Tibial nerve (tissue), 4 donors: ENCODE measurements around the gene SWAP70.

ENCODE experiments used
- EP300 ChIP-seq, 2 donors: sonication (generic); formaldehyde crosslinking; IDR thresholded peaks; one replicate each; pipeline ENCODE4 v1.6.1; 2017; ENCODE audit warnings: antibody characterized with exemption in 2 of 2, mild to moderate bottlenecking in 1 of 2
- POLR2A ChIP-seq, 2 donors: fragments of 450-650 bp; IDR thresholded peaks; one replicate each; pipeline ENCODE4 v1.6.1; 2017; ENCODE audit warnings: antibody characterized with exemption in 2 of 2, mild to moderate bottlenecking in 2 of 2, moderate library complexity in 2 of 2
- TF ChIP-seq, protein P1 (sequence below), 5 experiments: fragments of 200-600 bp in 3 of 5; fragments of 450-650 bp in 2 of 5; sonication (generic) in 3 of 5; IDR thresholded peaks; one replicate each; pipeline ENCODE4 v1.5.1; 2016 to 2019; ENCODE audit warnings: antibody characterized with exemption in 5 of 5, mild to moderate bottlenecking in 3 of 5, moderate library complexity in 2 of 5

DNA sequence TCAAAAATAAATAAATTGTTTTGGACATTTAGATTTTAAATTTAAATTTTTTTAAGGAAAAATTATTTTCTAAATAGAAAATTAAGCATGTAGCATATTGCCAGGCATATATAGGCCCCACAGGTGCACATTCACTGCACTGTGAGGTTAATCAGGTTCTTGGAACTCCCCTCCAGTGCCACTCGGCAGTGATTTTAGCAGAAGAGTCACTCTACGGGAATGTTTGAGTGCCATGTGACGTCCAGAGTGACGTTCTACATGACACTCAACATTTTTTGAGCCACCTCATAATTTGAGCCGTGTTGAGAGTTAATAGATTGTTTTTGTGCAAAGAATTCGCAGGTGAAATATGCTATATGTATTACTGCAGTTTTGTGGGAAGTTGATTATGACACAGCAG lies 77.4 kb downstream of the SWAP70 start:
- TF ChIP-seq, protein P1, sequence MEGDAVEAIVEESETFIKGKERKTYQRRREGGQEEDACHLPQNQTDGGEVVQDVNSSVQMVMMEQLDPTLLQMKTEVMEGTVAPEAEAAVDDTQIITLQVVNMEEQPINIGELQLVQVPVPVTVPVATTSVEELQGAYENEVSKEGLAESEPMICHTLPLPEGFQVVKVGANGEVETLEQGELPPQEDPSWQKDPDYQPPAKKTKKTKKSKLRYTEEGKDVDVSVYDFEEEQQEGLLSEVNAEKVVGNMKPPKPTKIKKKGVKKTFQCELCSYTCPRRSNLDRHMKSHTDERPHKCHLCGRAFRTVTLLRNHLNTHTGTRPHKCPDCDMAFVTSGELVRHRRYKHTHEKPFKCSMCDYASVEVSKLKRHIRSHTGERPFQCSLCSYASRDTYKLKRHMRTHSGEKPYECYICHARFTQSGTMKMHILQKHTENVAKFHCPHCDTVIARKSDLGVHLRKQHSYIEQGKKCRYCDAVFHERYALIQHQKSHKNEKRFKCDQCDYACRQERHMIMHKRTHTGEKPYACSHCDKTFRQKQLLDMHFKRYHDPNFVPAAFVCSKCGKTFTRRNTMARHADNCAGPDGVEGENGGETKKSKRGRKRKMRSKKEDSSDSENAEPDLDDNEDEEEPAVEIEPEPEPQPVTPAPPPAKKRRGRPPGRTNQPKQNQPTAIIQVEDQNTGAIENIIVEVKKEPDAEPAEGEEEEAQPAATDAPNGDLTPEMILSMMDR (IDR thresholded peaks at IDR 0.05), result no peak
- no peak for TF ChIP-seq POLR2A (IDR thresholded peaks at IDR 0.05)
- TF ChIP-seq EP300 (IDR thresholded peaks at IDR 0.05), result no peak
